Uterus (tissue), 2 donors: Measurements from ENCODE around the gene VSIG4.

ENCODE experiments used
- POLR2A ChIP-seq, 2 donors: fragments of 450-650 bp; IDR thresholded peaks; one replicate each; pipeline ENCODE4 v1.6.1; 2016; ENCODE audit warnings: antibody characterized with exemption in 2 of 2, mild to moderate bottlenecking in 1 of 2, moderate library complexity in 1 of 2
- TF ChIP-seq, protein P1 (sequence below), 4 experiments: fragments of 200-600 bp in 2 of 4; fragments of 450-650 bp in 2 of 4; sonication (generic) in 2 of 4; IDR thresholded peaks; one replicate each; pipeline ENCODE4 v1.5.1; 2016 to 2019; ENCODE audit warnings: antibody characterized with exemption in 4 of 4, mild to moderate bottlenecking in 2 of 4, moderate library complexity in 1 of 4

- TF ChIP-seq POLR2A (IDR thresholded peaks at IDR 0.05): no peak
- TF ChIP-seq, protein P1, sequence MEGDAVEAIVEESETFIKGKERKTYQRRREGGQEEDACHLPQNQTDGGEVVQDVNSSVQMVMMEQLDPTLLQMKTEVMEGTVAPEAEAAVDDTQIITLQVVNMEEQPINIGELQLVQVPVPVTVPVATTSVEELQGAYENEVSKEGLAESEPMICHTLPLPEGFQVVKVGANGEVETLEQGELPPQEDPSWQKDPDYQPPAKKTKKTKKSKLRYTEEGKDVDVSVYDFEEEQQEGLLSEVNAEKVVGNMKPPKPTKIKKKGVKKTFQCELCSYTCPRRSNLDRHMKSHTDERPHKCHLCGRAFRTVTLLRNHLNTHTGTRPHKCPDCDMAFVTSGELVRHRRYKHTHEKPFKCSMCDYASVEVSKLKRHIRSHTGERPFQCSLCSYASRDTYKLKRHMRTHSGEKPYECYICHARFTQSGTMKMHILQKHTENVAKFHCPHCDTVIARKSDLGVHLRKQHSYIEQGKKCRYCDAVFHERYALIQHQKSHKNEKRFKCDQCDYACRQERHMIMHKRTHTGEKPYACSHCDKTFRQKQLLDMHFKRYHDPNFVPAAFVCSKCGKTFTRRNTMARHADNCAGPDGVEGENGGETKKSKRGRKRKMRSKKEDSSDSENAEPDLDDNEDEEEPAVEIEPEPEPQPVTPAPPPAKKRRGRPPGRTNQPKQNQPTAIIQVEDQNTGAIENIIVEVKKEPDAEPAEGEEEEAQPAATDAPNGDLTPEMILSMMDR (IDR thresholded peaks at IDR 0.05): no peak
These were observed 10.3 kb upstream of the VSIG4 start for GRCh38 chrX:66050140-66050569.
